HL-60 (cell line): ENCODE data around the gene GRXCR2.

Experiments
- DNase-seq, 2 experiments: peaks; one replicate each; pipeline ENCODE4 v3.0.0-alpha.2; 2010 to 2020; ENCODE audit warnings: low read depth in 1 of 2, low spot score in 1 of 2
- H3K27ac ChIP-seq: fragments of 250-450 bp; sonication (Bioruptor Pico); replicated peaks from 2 replicates; pipeline ENCODE4 v1.5.1; 2020; ENCODE audit warnings: mild to moderate bottlenecking, moderate library complexity
- H3K27me3 ChIP-seq: fragments of 250-450 bp; sonication (Bioruptor Pico); 2 replicates; pipeline ENCODE4 v1.5.1; 2021; ENCODE audit warnings: mild to moderate bottlenecking, moderate library complexity; ENCODE audit not compliant: insufficient read depth, poor library complexity, severe bottlenecking
- H3K4me3 ChIP-seq: replicated peaks from 2 replicates; pipeline ENCODE4 v1.5.1; 2011; ENCODE audit warnings: mild to moderate bottlenecking, control low read depth, low read length; ENCODE audit not compliant: insufficient read depth
- CTCF ChIP-seq: IDR thresholded peaks from one replicate; pipeline ENCODE4 v1.5.1; 2011; ENCODE audit warnings: low read length, control low read depth, inconsistent platforms; ENCODE audit not compliant: insufficient read depth
- GABPA ChIP-seq: IDR thresholded peaks from 2 replicates; pipeline ENCODE4 v1.6.1; 2012; ENCODE audit warnings: low read depth
- POLR2AphosphoS5 ChIP-seq: IDR thresholded peaks from 2 replicates; pipeline ENCODE4 v1.6.1; 2012; ENCODE audit warnings: low read depth
- REST ChIP-seq: IDR thresholded peaks from 2 replicates; pipeline ENCODE4 v1.6.1; 2012; ENCODE audit warnings: low read depth; ENCODE audit not compliant: insufficient replicate concordance
- SPI1 ChIP-seq: IDR thresholded peaks from 2 replicates; pipeline ENCODE4 v1.6.1; 2012; ENCODE audit warnings: low read depth, mild to moderate bottlenecking, borderline replicate concordance

Gene GRXCR2

GRCh38 chr5:145825751-145826180 lies 47.0 kb downstream of the GRXCR2 start:
- DNase-seq = peak; percentile 8 to 9

GRCh38 chr5:145824040-145824439 lies 48.8 kb downstream of the GRXCR2 start:
- Histone ChIP-seq H3K27ac (no peak overlapping the region), H3K4me3 (no peak overlapping the region), H3K27me3 (peaks cover 2% of the 10 kb centered on the region)
- TF ChIP-seq SPI1 = no peak
- TF ChIP-seq REST = no peak
- no peak for TF ChIP-seq POLR2AphosphoS5
- TF ChIP-seq CTCF = no peak
- TF ChIP-seq GABPA = no peak
- DNase-seq = no peak

More at GRCh38 chr5:145825751-145826180, 47.0 kb downstream of the GRXCR2 start:
- H3K27me3 ChIP-seq = peaks cover 2% of the 10 kb centered on the region
- no peak overlapping the region for H3K27ac ChIP-seq
- peak; percentile 48 for TF ChIP-seq CTCF
- no peak for TF ChIP-seq GABPA
- no peak for TF ChIP-seq POLR2AphosphoS5
- H3K4me3 ChIP-seq = no peak overlapping the region

GRCh38 chr5:145818604-145819003 lies 54.2 kb downstream of the GRXCR2 start:
- Histone ChIP-seq H3K27me3 (no peaks in the 10 kb centered on the region), H3K4me3 (no peak overlapping the region), H3K27ac (no peak overlapping the region)
- no peak for TF ChIP-seq SPI1
- TF ChIP-seq POLR2AphosphoS5 = no peak
- TF ChIP-seq CTCF = no peak
- no peak for TF ChIP-seq REST
- no peak for TF ChIP-seq GABPA
- DNase-seq = no peak

GRCh38 chr5:145812877-145813276 lies 59.9 kb downstream of the GRXCR2 start:
- Histone ChIP-seq H3K27me3 (no peaks in the 10 kb centered on the region), H3K4me3 (no peak overlapping the region), H3K27ac (no peak overlapping the region)
- no peak for DNase-seq
- TF ChIP-seq CTCF (no peak), POLR2AphosphoS5 (no peak), REST (no peak), GABPA (no peak), SPI1 (no peak)
